GM18868 (cell line): ENCODE measurements around the gene OPCML.

Experiments used
- ATAC-seq: cut with Tn5 transposase; IDR thresholded peaks from one replicate; pipeline ENCODE4 v1.9.1; 2021; ENCODE audit warnings: mild to moderate bottlenecking, moderate library complexity; ENCODE audit not compliant: unreplicated experiment

The OPCML gene

GRCh38 chr11:132777067-132777975 is 755.0 kb downstream of the OPCML start:
- no peak for ATAC-seq

GRCh38 chr11:132773751-132774150 is 758.5 kb downstream of the OPCML start:
- ATAC-seq = no peak

GRCh38 chr11:132772703-132773545 is 759.4 kb downstream of the OPCML start:
- ATAC-seq = no peak

- ATAC-seq = no peak
Observed at GRCh38 chr11:132771746-132772145, 760.6 kb downstream of the OPCML start.

- ATAC-seq = no peak
Observed at GRCh38 chr11:132770829-132771530, 761.3 kb downstream of the OPCML start.

GRCh38 chr11:132763503-132763902 is 768.8 kb downstream of the OPCML start:
- ATAC-seq = no peak

- no peak for ATAC-seq
Observed at GRCh38 chr11:132755934-132756333, 776.4 kb downstream of the OPCML start.

GRCh38 chr11:132751516-132752250 is 780.6 kb downstream of the OPCML start:
- no peak for ATAC-seq

- no peak for ATAC-seq
Observed at GRCh38 chr11:132746305-132746704, 786.0 kb downstream of the OPCML start.

GRCh38 chr11:132745306-132745705 is 787.0 kb downstream of the OPCML start:
- ATAC-seq = no peak

- ATAC-seq = no peak
Observed at GRCh38 chr11:132744771-132745170, 787.5 kb downstream of the OPCML start.

GRCh38 chr11:132743601-132744000 is 788.7 kb downstream of the OPCML start:
- no peak for ATAC-seq

GRCh38 chr11:132742929-132743328 is 789.4 kb downstream of the OPCML start:
- ATAC-seq = no peak

- no peak for ATAC-seq
Observed at GRCh38 chr11:132734217-132734616, 798.1 kb downstream of the OPCML start.

GRCh38 chr11:132728026-132728425 is 804.3 kb downstream of the OPCML start:
- ATAC-seq = no peak

GRCh38 chr11:132721526-132721925 is 810.8 kb downstream of the OPCML start:
- ATAC-seq = no peak

- no peak for ATAC-seq
Observed at GRCh38 chr11:132719684-132720083, 812.6 kb downstream of the OPCML start.

GRCh38 chr11:132718711-132719671 is 813.3 kb downstream of the OPCML start:
- ATAC-seq = no peak

- ATAC-seq = no peak
Observed at GRCh38 chr11:132717824-132718223, 814.5 kb downstream of the OPCML start.
